HG03460 (cell line): ENCODE data around the gene DYNC1I1.

Experiments used
- ATAC-seq: cut with Tn5 transposase; IDR thresholded peaks from one replicate; pipeline ENCODE4 v1.9.1; 2021; ENCODE audit not compliant: unreplicated experiment

Gene DYNC1I1

DNA sequence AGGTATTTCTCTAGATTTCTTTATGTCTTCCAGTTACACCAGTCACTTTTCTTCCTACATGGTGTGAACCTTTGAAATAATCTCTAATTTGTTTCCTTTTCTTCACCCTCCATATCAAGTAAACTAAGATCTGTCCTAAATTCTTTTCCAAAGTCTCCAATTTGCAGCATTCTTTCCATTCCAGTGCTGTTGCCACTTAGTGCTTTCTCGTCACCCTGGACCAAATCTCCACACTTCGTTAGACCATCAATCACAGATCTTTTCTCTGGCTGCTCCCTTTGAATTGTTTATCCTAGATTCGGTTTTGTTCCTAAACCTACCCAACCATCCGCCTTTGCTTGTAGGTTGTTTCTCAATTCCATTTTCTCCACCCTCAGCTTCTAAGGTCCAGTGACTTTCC is 74.7 kb downstream of the DYNC1I1 start:
- ATAC-seq, result no peak

DNA sequence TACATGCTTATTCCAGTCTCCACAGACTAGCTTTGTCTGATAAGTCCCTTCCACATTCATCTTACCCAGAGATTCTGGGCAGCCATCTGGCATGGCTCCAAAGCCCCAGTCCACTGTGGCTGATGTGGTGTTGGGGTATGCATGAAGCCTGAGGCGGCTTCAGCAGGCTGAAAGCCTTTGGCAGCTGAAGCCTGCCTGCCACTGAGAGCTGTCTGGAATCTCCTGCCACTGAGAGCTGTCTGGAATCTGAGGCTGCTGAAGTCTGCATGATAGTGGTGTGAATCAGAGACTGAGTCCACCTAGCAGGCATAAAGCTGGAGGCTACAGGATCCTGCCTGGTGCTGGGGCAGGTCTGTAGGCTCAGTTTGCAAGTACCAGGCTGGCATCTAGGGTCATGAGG is 87.1 kb downstream of the DYNC1I1 start:
- no peak for ATAC-seq

DNA sequence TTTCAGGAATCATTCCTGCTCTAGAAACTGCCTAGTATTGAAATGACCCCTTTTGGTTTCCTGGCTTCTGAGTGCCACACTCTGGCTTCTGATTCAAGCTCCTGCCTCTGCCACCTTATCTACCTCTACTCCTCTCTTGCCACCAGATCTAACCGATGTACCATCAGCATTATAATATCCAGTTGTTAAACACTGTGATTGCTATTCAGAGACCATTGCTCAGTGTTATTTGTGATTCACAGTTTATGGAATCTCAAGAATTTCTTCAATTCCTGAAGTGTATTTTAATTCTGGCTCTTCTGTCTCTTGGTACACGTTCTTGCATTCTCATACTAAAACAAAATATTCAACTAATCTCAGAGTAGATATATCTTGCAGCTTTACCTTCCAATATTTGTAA is 88.7 kb downstream of the DYNC1I1 start:
- no peak for ATAC-seq

DNA sequence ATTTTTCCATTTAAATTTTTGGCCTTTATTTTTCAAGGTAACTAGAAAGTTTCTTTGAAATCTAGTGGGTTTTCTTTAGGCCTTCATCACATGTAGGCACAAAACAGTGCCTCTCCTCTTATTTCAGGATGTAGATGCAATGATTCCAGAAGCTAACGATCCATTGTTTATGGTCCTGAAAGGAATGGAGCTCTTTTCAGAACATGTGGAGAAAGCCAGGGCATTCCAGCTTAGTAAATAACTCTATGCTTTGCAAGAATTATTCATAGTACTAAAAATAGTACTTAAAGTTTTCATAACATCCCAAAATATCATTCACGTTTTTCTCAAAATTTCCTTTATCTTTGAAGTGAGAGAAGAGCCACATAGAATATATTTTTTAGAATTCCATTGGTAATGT is 91.3 kb downstream of the DYNC1I1 start:
- no peak for ATAC-seq

DNA sequence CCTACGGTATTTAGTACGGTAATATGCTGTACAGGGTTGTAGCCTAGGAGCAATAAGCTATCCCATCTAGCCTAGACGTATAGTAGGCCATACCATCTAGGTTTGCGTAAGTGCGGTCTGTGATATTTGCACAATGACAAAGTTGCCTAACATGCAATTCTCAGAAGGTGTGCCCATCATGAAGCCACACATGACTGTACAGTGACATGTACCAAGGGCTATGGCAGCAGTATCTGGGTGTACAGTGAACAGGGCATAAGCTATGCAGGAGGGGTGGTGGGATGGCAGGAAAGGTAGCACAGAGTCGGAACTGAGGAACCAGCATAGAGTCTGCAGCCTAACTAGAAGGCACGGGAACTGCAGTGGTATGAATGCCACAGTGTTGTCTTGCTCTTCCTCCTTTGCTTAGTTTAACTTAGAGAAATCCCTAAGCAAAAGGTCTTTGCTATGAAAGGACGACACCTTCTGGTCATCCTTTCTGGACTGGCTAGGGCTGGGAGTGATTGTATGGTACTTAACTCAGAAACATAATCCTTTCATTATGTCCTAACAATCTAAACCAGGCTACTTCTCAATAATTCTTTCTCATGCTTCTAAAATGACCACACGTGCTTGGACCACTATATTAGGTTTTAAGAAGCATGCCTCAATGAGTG is 93.5 kb downstream of the DYNC1I1 start:
- ATAC-seq, result no peak

DNA sequence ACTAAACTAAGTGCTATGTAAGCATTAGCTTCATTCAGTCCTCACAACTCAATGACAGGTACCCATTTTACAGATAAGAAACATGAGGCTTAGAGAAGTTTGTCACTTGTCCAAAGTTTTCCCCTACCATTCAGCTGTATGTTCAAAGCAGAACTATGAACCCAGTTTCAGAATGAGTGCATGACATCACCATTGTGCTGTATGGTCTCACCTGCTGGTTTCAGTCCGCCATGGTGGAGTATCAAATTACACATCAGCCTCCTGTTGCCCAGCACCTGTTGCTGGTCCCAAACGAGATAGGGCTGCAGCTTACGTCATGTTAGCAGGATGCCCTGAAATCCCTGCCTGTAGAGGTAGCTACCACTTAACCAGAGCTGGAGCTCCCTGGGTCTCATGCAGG is 95.0 kb downstream of the DYNC1I1 start:
- peak; percentile 79 for ATAC-seq

DNA sequence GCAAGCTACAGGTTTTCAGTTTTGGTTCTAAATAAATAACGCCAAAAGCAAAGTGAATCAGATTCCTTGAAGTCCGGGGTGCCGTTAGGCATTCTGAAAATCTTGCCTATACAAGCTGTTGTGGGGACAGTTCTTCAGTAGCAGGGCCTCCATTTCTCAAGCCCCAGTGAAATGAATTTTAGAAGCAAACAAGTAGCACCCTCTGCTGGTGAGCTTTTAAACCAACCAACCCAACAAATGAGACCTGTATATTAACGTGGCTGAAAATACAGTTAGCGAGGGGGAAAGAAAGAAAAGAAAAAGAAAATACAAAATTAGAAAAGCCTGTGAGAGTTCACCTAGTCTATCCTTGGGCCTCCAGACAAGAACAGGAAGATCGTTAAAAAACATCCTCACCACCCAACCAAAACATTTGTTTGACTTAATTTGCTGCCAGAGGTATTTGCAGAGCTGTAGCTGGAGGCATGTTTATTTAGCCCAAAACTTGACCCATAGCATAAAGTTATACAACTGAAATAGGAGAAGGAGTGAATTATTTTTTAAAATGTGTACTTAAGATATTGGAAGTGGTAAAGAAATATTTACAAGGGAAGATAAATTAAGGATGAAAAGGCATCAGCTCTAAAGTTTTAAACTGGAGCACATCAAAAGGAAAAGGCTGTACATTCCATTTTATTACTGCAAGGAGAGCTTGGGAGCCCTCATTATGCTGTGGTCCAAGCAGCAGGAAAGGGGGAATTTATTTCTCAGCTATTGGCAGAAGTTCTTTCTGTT is 98.9 kb downstream of the DYNC1I1 start:
- no peak for ATAC-seq

DNA sequence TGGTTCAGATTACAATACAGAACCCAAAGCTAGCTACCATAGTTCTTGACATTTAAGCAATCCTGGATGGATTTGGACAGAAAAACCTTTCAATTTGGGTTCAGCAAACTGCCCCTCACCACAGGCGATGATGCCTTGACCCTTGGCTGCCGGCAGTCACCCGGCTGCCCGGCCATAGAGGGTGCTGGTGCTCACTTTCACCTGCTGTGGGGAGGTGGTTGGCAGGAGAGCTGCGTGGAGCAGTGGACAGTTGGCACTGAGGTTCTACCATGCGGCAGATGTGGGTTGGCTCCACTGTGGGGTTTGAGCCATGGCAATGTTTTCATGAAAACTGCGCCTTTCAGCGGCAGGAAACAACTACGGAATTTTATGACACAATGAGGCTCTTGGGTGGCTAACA is 99.5 kb downstream of the DYNC1I1 start:
- ATAC-seq, result no peak

DNA sequence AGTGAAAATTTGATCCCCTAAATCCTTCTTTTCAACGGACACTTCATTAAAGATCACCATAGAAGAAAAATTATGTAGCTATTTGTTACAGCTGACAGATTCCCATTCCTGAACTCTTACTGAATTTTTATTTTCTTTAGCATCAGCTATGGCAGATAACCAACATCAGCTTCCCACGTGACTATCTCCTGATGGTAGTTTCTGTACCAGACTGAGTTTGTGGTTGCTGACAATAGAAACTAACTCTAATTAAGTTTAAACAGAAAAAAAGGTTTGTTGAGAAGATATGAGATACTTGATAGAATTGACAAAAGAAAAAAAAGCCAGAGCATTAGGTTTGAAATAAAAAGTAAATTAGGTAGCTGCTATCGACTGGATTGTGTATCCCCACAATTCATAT is 101.8 kb downstream of the DYNC1I1 start:
- no peak for ATAC-seq

DNA sequence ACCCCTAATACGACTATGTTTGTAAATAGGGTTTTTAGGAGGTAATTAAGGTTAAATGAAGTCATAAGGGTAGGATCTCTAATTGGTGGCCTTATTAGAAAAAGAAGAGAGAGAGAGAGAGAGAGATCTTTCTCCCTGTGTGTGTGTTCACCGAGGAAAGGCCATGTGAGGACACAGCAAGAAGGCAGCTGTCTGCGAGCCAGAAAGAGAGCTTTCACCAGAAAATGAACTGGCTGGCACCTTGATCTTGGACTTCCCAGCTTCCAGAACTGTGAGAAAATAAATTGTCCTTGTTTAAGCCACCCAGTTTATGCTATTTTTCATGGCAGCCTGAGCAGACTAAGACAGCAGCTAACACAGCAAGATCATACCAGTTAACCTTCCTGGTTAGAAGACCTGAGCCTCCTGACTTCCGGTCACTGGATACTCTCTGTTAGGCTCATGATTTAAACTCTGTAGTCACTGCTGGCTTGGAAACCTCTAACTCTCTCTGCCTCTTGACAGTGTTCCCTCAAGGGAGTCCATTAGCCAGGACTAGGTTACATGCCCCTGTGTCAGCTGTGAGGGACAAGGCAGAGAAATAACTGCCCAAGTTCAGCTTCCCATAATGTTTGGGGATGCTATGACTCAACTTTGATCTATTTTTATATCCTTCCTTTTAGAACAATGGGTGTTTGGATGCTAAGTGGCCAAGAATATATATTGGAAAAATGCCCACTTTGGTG is 102.3 kb downstream of the DYNC1I1 start:
- ATAC-seq, result no peak

DNA sequence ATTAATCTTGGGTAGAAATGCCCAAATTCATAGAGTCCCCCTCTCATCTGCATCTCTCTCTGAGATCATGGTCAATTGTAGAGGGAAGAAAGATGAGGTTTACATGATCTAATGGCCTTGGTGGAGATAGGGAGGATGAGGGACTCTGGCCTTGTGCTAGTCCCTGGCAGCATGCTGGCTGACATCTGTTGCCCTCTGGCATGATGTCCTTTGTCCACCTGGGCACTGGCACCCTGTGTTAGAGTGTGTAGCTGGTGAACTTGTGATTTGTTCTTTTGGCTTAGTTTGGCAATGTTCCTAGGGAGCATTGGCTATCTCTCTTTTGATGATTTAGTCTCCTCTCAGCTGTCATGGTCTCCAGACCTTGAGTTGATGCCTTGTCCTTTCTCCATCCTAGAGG is 103.2 kb downstream of the DYNC1I1 start:
- no peak for ATAC-seq

DNA sequence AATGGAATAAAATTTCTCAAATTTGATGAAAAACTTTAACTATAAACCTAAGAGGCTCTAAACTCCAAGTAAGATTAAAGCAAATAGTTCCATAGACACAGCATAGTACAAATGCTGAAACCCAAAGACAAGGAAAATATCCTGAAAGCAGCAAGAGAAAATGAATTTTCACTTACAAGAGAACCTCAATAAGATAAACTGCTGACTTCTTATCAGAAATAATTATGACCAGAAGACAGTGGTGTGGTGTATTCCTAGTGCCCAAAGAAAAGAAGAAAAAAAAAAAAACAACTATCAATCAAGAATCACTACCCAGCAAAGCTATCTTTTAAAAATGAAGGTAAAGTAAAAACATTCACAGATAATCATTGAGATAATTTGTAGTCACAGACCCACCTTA is 106.3 kb downstream of the DYNC1I1 start:
- ATAC-seq, result no peak

DNA sequence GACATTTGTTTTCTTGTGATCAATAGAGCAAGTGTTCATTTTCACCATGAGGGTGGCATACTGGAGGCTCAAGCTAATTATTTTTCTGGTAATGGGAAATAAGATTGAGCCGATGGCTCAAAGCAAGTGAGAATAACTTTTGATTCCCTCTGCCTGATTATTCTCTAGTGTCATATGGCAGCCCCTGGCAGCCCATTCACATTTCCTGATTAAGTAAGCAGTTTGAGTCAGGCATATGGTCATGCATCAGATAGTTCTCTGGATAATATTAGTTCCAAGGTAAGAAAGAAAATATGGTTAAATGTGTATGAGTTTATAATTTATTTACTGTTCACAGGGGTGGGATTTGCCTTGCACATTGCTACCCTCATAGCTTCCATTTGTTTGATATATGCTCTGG is 109.2 kb downstream of the DYNC1I1 start:
- no peak for ATAC-seq

DNA sequence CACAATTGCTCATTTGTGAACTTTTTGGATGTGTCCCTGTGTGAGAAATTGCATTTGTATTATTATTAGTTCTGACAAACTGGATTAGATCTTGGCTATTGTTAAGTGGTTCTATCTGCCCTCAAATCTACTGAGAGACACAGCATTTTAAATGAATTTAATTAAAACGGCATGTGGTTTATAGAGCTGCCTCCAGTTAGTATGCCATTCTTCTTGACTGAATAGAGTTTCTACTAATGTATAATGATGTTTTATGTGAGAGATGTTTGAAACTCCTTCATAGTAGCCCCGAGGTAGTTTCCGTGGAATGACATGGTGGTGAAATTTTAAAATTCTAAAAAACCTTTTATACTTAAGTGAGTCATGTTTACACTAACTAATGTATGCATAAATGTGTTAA is 110.9 kb downstream of the DYNC1I1 start:
- no peak for ATAC-seq

DNA sequence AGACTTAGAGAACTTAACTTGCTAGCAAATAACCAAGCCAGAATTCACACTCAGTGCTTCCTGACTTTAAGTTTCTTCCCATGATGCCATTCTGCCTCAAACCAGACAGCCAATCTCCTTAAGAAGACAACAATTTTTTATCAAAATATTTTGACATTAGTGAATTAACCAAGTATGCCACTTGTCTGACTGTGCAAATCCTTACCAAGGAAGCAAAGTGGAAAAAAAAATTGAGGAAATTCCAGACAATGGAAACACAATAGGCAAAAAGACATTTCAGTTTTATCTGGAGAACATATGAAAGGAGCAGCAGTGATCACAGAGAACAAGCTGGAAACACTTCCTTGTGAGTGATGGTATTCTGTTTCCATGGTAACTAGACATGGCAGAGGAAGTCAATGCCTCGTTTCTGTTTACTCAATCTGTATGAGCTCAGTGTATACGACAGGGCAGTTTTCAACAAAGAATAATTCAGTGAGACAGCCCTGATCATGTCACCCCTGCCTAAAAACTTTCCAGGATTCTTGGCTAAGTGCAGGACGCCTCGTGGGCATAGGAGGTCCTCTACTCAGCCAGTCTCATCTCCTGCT is 114.2 kb downstream of the DYNC1I1 start:
- ATAC-seq, result no peak

DNA sequence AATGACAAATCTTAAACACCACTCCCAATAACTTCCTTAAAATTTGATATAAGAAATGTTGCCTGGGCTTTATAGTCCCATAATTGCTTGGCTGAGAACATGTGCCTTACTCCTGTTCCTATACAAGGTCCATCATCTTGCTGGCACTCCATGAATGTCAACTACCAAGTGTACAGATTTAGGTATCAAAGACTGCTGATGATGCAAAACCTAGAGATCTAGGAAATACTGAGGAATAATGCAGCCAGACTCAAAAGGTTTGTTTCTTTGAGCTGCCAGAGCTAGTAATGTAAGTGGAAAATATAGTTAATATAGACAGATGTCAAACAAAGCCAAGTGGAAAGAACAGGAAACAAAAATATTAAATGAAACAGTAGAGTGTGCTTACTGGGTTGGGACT is 121.1 kb downstream of the DYNC1I1 start:
- no peak for ATAC-seq

DNA sequence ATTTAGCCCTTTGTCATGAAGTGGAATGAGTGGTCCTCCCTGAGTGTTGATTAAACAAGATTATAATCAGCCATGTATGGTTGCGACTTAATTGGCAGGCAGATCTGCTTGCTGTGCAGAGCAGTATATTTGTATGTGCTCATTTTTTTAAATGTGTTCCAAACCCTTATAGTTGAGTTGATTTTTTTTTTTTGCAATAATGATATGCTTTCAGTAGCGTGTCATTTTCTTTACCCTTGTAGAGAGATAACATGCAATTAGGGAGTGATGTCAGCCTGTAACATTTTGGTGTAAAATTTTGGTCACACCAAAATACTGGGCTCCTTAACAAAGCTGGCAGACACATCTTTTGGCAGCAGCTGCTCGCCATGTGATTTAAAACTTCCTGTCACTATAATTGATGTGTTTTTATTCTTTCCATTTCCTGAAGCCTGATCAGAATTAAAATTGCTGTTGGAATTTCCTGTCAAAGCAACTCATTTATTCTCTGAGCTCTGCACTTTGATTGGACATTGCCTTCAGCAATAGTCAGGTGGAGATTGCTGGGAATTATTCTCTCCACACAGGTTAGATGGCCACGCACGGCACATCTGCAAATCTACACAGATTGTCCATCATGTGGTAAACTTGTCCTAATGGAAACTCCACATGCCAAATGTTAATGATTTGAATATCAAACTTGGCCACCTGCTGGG is 125.3 kb downstream of the DYNC1I1 start:
- no peak for ATAC-seq

DNA sequence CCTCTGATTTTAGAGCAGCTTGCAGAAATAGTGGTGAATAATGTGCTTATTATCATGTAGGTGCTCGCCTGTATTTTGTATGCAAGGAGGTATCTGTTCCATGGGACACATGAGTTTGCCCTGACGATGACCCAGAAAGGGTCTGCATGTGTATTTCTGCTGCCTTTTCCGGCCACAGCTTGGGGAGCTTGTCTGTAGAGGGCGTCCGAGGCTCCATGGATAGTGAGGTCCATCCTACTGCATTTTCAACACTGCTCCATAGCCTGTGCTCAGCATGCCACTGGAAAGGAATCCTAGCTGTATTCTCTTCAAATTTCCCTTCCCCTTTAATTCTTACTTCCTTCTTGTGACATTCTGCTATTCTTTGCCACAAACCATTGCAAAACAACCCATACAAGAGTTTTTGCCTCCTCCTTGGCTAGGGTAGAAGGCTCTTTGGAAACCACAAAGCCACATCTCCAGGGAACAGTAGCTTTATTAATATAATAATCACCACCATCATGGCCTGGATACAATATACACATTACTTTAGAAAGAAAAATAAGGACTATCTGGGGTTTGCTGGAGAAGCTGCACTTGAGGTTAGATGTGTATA is 127.7 kb downstream of the DYNC1I1 start:
- ATAC-seq, result no peak

DNA sequence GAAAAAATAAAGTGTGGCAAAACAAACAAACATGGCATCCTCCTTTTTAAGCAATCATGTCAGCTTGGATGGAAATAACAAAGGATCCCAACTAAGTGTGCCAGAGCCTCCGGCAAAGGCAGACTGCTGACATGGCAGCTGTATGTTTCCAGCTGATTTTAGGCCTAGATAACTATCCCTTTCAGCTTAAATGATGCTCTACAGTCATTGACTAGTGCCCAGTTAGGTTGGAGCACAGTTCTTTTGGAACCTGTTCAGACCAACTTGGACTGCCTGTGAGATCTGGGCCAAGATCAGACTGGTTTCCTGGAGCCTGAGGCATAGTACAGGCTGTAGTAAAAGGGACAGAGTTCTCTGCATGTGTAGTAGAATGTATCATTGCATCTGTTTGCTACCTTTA is 128.7 kb downstream of the DYNC1I1 start:
- ATAC-seq, result no peak

DNA sequence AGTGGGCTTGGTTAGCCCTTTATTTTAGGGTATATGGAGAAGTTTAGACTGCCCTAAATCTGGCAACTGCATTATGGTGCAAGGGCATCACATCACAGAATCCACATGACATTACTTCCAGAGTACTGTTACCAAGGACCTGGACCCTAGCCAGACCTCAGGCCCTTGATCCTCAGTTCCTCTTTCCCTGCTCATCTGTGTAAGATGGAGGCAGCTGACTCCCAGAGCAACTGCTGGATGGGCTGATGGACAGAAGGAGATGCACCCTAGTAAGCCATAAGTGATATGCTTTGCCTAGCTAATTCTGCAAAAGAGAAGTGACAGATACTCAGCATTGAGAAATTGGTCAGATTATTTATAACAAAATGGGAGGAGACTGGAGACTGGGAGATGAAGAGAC is 131.7 kb downstream of the DYNC1I1 start:
- no peak for ATAC-seq

DNA sequence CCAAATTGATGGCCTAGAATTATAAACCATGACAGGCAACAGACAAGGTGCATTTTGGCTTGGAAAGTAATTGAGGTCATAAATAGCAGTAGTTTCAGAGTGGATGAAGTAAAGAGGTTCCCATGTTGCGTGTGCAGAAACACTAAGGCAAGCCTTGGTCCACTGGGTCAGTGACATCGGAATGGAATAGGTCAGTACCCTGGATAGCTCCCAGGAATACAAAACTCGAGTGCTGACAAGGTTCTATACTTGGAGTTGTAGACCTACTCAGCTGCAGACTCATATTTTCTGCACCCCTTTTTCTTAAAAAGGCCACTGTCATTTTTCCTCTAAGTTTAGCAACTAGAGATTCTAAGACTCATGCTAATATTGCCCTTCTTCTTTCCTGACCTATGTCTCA is 132.8 kb downstream of the DYNC1I1 start:
- no peak for ATAC-seq
